GM19238 (cell line): ENCODE measurements around the gene MS4A10.
"Not testable (repeated sequence)": the region's sequence is repeated elsewhere in the genome, so short reads cannot be mapped to it uniquely, and the experiment has no call there.

Experiments used
- DNase-seq: peaks from one replicate; pipeline ENCODE4 v3.0.0; 2011; ENCODE audit warnings: low spot score; ENCODE audit not compliant: insufficient read length

MS4A10 gene

GRCh38 chr11:60785136-60785535, at the start of gene MS4A10:
Gene MS4A10 (plus strand): TSS chr11:60785333. CDS start chr11:60790336, 5,003 bp downstream.
- no peak for DNase-seq

GRCh38 chr11:60739114-60739513, 46.0 kb upstream of the MS4A10 start:
- DNase-seq, result no peak

- no peak for DNase-seq
Observed at GRCh38 chr11:60740573-60740972, 44.6 kb upstream of the MS4A10 start.

- DNase-seq, result no peak
Observed at GRCh38 chr11:60741421-60741820, 43.7 kb upstream of the MS4A10 start.

GRCh38 chr11:60743058-60743457, 42.1 kb upstream of the MS4A10 start:
- no peak for DNase-seq

- DNase-seq, result no peak
Observed at GRCh38 chr11:60744114-60744513, 41.0 kb upstream of the MS4A10 start.

- DNase-seq, result no peak
Observed at GRCh38 chr11:60747359-60747873, 37.7 kb upstream of the MS4A10 start.

- no peak for DNase-seq
Observed at GRCh38 chr11:60748225-60748624, 36.9 kb upstream of the MS4A10 start.

- no peak for DNase-seq
Observed at GRCh38 chr11:60748821-60749220, 36.3 kb upstream of the MS4A10 start.

GRCh38 chr11:60750911-60751310, 34.2 kb upstream of the MS4A10 start:
- no peak for DNase-seq

GRCh38 chr11:60753309-60753708, 31.8 kb upstream of the MS4A10 start:
- no peak for DNase-seq

GRCh38 chr11:60754887-60755286, 30.2 kb upstream of the MS4A10 start:
- DNase-seq, result no peak

- no peak for DNase-seq
Observed at GRCh38 chr11:60756307-60757032, 28.7 kb upstream of the MS4A10 start, which contains the start of gene MS4A15. Gene MS4A15 (plus strand): TSS chr11:60756867. CDS start chr11:60763734, 6,867 bp downstream.

- DNase-seq, result no peak
Observed at GRCh38 chr11:60757231-60757800, 27.8 kb upstream of the MS4A10 start.

GRCh38 chr11:60758671-60759070, 26.5 kb upstream of the MS4A10 start:
- DNase-seq, result not testable (repeated sequence)

GRCh38 chr11:60759438-60760225, 25.5 kb upstream of the MS4A10 start:
- DNase-seq, result not testable (repeated sequence)

GRCh38 chr11:60761436-60762190, 23.5 kb upstream of the MS4A10 start:
- DNase-seq, result no peak

- DNase-seq, result peak; percentile 56
Observed at GRCh38 chr11:60762851-60763691, 22.1 kb upstream of the MS4A10 start.

- DNase-seq, result no peak
Observed at GRCh38 chr11:60763692-60764369, 21.3 kb upstream of the MS4A10 start.

GRCh38 chr11:60764879-60765278, 20.3 kb upstream of the MS4A10 start:
- peak; percentile 45 for DNase-seq
